Esophagus squamous epithelium (tissue), 5 donors: ENCODE results near the gene PSMD2. TPM values are rescaled to one million over a fixed set of nuclear protein-coding genes. Genes with fewer than 3 reads are reported as not detected.
"Not testable (repeated sequence)": the region's sequence is repeated elsewhere in the genome, so short reads cannot be mapped to it uniquely, and the experiment has no call there.

Source experiments
- DNase-seq: peaks from one replicate; lab custom pipeline; 2025; lab: John Stamatoyannopoulos, UW
- H3K27ac ChIP-seq, 4 donors: fragments of 200-600 bp; sonication (generic); one replicate each; pipeline ENCODE4 v1.5.1; 2016 to 2019; ENCODE audit warnings: mild to moderate bottlenecking in 1 of 4
- H3K27me3 ChIP-seq, 4 donors: fragments of 200-600 bp; sonication (generic); 1 replicate in 3 of 4; 2 replicates in 1 of 4; pipeline versions ENCODE4 v1.5.1 to v1.6.0; 2017 to 2021; ENCODE audit warnings: antibody characterized with exemption in 1 of 4
- H3K36me3 ChIP-seq, 3 donors: fragments of 200-600 bp; sonication (generic); one replicate each; pipeline ENCODE4 v1.5.1; 2016 to 2019
- H3K4me1 ChIP-seq, 3 donors: fragments of 200-600 bp; sonication (generic); one replicate each; pipeline ENCODE4 v1.5.1; 2017 to 2019
- H3K4me3 ChIP-seq, 4 donors: fragments of 200-600 bp; sonication (generic); 1 replicate in 3 of 4; 2 replicates in 1 of 4; pipeline ENCODE4 v1.5.1; 2016 to 2019; ENCODE audit warnings: mild to moderate bottlenecking in 2 of 4, moderate library complexity in 1 of 4
- H3K9me3 ChIP-seq, 3 donors: fragments of 200-600 bp; sonication (generic); one replicate each; pipeline ENCODE4 v1.5.1; 2016 to 2019
- CTCF ChIP-seq, 6 experiments: fragments of 450-650 bp in 4 of 6; fragments of 200-600 bp in 2 of 6; sonication (generic) in 2 of 6; IDR thresholded peaks; one replicate each; pipeline ENCODE4 v1.5.1; 2016 to 2019; ENCODE audit warnings: antibody characterized with exemption in 6 of 6, mild to moderate bottlenecking in 4 of 6, moderate library complexity in 4 of 6
- POLR2A ChIP-seq, 4 donors: fragments of 450-650 bp; IDR thresholded peaks; one replicate each; pipeline ENCODE4 v1.6.1; 2017; ENCODE audit warnings: antibody characterized with exemption in 4 of 4, mild to moderate bottlenecking in 4 of 4, moderate library complexity in 3 of 4
- WGBS, 2 donors: methylation state at CpG; one replicate each; pipeline ENCODE4 v1.1.5; 2018; 5-methylcytosine and 5-hydroxymethylcytosine counted together
- intact Hi-C: fragments of 100-400 bp; cut with DNase I; formaldehyde crosslinking; loops from one replicate; pipeline ENCODE4 v1.15.0; 2022
- total RNA-seq, 4 donors: library from RNA; depleted of rRNA; stranded (reverse); fragments of >200 nt; gene quantifications; one replicate each; pipeline ENCODE4 v1.1.0, GENCODE V29; 2016
- donor health status: DM: yes; HTN: yes; CAD: no.

Gene PSMD2
- total RNA-seq, 4 donors from 2014 or later: 209 to 362 (median 235) TPM

GRCh38 chr3:184260724-184261269, 38.2 kb upstream of the PSMD2 start:
- Histone ChIP-seq H3K4me1 (peaks cover 23 to 37% (median 31%) of the 10 kb centered on the region in 3 donors), H3K9me3 (no peaks in the 10 kb centered on the region), H3K27ac (no peak overlapping the region), H3K27me3 (peaks cover 17 to 77% (median 21%) of the 10 kb centered on the region in 4 donors), H3K36me3 (peaks cover 0 to 16% (median 4%) of the 10 kb centered on the region in 3 donors), H3K4me3 (peak overlapping the region; percentile 35 to 70 (median 46))
- TF ChIP-seq CTCF (IDR thresholded peaks at IDR 0.05) (no peak), POLR2A (IDR thresholded peaks at IDR 0.05) (no peak)
- no peak for DNase-seq
- intact Hi-C loops: no loop called here
- 0 to 7% methylated on average over 4 to 9 of the region's 49 CpGs for WGBS, 2 donors

GRCh38 chr3:184261270-184261853, 37.7 kb upstream of the PSMD2 start, which contains the start of gene CAMK2N2:
CAMK2N2 (minus strand) TSS chr3:184261553; CDS start chr3:184261285, 268 bp downstream.
- Histone ChIP-seq H3K9me3 (no peaks in the 10 kb centered on the region), H3K4me1 (peaks cover 23 to 37% (median 31%) of the 10 kb centered on the region in 3 donors), H3K36me3 (peaks cover 0 to 16% (median 4%) of the 10 kb centered on the region in 3 donors), H3K27ac (no peak within 1 kb of the TSS), H3K4me3 (peak within 1 kb of the TSS; percentile 35 to 70 (median 46)), H3K27me3 (peaks cover 17 to 83% (median 21%) of the 10 kb centered on the region in 4 donors)
- DNase-seq: no peak
- TF ChIP-seq CTCF (IDR thresholded peaks at IDR 0.05): no peak
- no peak for TF ChIP-seq POLR2A (IDR thresholded peaks at IDR 0.05)
- WGBS, 2 donors: 0% methylated on average over 5 to 18 of the region's 67 CpGs
- intact Hi-C loops: no loop called here

DNA sequence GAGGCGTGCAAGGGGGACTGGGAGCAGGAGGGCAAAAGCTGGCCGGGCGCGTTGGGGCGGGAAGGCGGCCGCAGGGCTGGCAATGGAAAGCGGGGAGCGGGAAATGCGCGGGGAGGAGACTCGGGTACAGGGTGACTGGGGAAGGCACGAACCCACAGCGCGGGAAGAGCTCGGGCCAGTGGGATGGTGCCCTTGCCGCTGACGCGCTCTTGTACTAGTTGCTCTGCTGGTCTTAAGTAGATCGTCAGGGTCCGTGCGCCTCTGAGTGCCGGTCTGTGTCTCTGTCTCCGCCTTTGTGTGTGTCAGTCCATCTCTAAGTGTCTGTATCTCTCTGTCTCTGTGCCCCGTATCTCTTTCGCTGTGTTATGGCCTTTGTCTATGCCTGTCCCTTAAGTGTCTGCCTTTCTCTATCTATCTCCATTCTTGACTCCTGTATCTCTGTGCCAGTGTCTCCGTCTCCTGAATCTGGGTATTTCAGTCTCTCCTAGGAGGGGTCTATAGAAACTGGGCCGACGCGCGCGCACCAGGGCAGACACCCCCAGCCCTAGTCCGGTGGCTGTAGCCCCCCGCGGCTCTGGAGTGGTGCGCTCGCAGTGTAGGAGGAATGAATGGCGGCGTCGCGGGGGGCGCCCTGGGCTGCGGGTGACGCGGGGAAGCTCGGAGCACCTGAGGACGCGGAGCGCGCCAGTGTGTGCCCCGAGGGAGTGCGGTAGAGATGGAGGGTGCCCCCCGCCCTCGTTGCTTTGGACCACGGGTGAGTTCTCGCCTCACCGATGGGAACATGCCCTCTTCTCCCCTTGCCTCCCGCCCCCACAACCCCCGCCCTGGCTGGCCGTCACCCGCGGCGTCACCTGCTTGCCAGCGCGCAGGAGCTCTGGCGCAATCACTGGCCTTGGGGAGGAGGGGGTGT, 36.9 kb upstream of the PSMD2 start:
- peaks cover 17 to 91% (median 21%) of the 10 kb centered on the region in 4 donors for H3K27me3 ChIP-seq
- no peak for TF ChIP-seq CTCF (IDR thresholded peaks at IDR 0.05)
- no peak for TF ChIP-seq POLR2A (IDR thresholded peaks at IDR 0.05)
- intact Hi-C loops: no loop called here

DNA sequence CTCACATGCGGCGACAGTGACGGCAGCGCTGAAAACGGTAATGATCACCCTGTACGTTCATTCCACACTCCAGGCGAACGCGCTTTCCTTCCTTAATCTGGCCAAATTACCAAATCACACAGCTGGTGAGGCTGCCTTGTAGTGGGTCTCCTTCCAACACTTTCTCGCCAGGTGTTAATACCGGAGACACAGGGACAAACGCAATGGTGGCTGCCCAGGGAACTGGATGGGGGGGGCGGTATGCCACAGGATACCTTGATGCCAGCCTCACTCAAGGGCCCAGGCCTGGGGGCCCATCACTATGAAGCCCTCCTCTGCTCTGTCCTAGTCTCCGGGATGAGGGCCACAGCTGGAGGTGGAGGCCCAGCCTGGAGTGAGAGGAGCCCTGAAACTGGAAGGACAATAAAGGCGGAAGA, 36.3 kb upstream of the PSMD2 start:
- Histone ChIP-seq H3K27ac (no peak overlapping the region), H3K4me1 (peaks cover 23 to 37% (median 31%) of the 10 kb centered on the region in 3 donors), H3K4me3 (peak overlapping the region in 1 of 4 donors; percentile 70), H3K27me3 (peaks cover 17 to 94% (median 21%) of the 10 kb centered on the region in 4 donors), H3K9me3 (no peaks in the 10 kb centered on the region), H3K36me3 (peaks cover 0 to 15% (median 4%) of the 10 kb centered on the region in 3 donors)
- no peak for TF ChIP-seq POLR2A (IDR thresholded peaks at IDR 0.05)
- no peak for TF ChIP-seq CTCF (IDR thresholded peaks at IDR 0.05)
- intact Hi-C loops: no loop called here
- 19 to 86% methylated on average over 1 to 7 of the region's 15 CpGs for WGBS, 2 donors
- no peak for DNase-seq

More for the DNA sequence above, 36.9 kb upstream of the PSMD2 start:
- DNase-seq: no peak
- H3K36me3 ChIP-seq: peaks cover 0 to 16% (median 4%) of the 10 kb centered on the region in 3 donors
- H3K4me3 ChIP-seq: peak overlapping the region; percentile 35 to 70 (median 46)
- H3K4me1 ChIP-seq: peaks cover 23 to 37% (median 31%) of the 10 kb centered on the region in 3 donors
- 1 to 2% methylated on average over 25 to 32 of the region's 66 CpGs for WGBS, 2 donors
- H3K27ac ChIP-seq: no peak overlapping the region
- H3K9me3 ChIP-seq: no peaks in the 10 kb centered on the region

DNA sequence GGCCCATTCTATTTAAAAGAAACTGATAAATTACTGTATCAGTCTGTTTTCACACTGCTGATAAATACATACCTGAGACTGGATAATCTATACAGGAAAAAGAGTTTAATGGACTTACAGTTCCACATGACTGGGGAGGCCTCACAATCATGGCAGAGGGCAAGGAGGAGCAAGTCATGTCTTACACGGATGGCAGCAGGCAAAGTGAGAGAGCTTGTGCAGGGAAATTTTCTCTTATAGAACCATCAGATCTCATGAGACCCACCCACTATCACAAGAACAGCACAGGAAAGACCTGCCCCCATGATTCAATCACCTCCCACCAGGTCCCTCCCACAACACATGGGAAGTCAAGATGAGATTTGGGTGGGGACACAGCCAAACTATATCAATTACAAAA, 31.8 kb upstream of the PSMD2 start:
- DNase-seq, H3K36me3 ChIP-seq, intact Hi-C loops, H3K4me3 ChIP-seq, H3K4me1 ChIP-seq, H3K27ac ChIP-seq, H3K9me3 ChIP-seq: not testable (repeated sequence)
- H3K27me3 ChIP-seq: peaks cover 6 to 84% (median 8%) of the 10 kb centered on the region in 4 donors
- 70 to 93% methylated on average over 1 of the region's 1 CpG for WGBS, 2 donors
